HG02981 (cell line): ENCODE measurements around the gene NTSR2.

Experiments
- ATAC-seq: cut with Tn5 transposase; IDR thresholded peaks from one replicate; pipeline ENCODE4 v1.9.1; 2021; ENCODE audit warnings: mild to moderate bottlenecking, moderate library complexity; ENCODE audit not compliant: unreplicated experiment

The NTSR2 gene, protein sequence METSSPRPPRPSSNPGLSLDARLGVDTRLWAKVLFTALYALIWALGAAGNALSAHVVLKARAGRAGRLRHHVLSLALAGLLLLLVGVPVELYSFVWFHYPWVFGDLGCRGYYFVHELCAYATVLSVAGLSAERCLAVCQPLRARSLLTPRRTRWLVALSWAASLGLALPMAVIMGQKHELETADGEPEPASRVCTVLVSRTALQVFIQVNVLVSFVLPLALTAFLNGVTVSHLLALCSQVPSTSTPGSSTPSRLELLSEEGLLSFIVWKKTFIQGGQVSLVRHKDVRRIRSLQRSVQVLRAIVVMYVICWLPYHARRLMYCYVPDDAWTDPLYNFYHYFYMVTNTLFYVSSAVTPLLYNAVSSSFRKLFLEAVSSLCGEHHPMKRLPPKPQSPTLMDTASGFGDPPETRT

DNA sequence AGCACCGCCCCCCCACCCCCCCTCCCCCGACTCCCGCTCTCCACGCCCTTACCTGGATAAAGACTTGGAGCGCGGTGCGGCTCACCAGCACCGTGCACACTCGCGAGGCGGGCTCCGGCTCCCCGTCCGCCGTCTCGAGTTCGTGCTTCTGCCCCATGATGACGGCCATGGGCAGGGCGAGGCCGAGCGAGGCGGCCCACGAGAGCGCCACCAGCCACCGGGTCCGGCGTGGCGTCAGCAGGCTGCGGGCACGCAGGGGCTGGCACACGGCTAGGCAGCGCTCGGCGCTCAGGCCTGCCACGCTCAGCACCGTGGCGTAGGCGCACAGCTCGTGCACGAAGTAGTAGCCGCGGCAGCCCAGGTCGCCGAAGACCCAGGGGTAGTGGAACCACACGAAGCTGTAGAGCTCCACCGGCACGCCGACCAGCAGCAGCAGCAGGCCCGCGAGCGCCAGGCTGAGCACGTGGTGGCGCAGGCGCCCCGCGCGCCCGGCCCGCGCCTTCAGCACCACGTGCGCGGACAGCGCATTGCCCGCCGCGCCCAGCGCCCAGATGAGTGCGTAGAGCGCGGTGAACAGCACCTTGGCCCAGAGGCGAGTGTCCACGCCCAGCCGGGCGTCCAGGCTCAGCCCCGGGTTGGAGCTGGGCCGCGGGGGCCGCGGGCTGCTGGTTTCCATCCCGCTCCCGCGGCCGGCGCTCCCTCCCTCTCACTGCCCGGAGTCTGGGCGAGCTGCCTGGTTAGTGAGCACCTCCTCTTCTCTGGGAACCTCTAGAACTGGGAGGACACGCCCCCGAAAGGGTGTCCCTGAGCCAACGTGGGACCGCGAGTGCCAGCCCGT, at the start of gene NTSR2:
Gene NTSR2, minus strand, starts transcription at position 742 of the 838 bp plus-strand sequence. Its CDS starts 66 bp downstream, at position 676.
- no peak for ATAC-seq

DNA sequence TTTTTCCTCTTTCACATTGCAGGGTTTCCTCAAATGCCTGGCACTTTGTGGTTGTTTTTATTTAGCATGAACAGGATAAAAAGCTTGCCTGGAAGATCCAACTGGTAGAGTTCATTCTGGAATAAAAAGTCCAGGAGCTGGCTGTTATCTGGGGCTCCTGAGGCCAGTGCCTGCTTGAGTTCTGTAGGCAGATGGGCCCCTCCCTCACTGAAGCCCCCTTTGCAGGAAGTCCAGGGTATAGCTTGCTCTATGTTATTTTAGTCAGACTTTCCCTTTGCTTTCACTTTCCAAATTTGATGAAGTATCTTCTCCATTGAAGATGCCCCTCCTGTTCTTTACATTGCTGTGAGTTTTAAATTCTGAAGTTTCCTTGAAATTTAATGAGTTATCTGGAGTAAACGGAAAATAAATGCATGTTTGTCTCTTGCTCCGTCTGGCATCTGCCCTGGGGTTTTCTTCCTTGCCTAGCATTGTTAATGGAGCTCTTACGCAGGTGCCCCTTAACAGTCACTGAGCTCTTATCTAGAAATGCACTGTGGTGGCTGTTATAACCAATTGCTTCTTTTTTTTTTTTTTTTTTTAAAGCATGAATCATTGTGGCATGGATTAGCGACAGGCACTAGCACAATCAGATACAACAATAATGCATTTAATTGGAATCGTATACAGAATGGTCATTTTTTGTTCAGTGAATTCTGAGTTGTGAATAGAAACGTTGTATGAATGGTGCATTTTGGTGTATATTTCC, 49.4 kb upstream of the NTSR2 start:
- no peak for ATAC-seq

DNA sequence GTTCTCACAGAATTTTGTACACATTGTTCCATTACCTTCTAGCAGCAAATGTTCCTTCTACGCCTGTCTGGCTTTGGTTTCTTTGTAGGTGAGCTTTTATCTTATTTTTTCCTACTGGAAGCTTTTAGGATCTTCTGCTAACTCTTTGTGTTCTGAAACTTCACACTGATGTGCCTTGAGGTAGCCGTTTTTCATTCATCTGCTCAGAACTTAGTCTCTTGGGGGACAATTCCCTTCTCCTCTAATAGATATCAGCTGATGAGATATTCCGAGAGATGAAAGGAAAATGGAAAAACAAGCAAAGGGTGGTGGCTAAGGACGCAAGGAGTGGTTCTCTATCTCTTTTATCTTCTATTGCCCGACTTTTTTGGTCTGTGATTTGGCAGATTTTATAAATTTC, 48.6 kb upstream of the NTSR2 start:
- ATAC-seq = no peak

DNA sequence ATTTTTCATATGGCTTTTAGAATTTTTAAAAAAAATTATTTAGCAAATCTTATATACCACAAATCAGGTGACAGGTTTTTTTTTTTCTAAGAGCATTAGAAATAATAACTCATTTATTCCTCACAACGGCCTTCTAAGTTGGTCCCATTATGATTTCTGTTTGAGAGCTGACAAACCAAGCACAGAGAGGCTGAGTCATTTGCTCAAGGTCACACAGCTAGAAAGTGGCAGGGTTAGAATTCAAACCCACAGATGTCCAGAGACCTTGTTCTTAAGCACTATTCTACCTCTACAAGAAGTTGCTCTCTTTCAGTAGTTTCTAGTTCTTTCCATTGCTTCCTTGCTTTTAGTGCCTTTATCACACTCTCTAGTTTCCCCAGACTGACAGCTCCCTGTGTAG, 47.6 kb upstream of the NTSR2 start:
- no peak for ATAC-seq

DNA sequence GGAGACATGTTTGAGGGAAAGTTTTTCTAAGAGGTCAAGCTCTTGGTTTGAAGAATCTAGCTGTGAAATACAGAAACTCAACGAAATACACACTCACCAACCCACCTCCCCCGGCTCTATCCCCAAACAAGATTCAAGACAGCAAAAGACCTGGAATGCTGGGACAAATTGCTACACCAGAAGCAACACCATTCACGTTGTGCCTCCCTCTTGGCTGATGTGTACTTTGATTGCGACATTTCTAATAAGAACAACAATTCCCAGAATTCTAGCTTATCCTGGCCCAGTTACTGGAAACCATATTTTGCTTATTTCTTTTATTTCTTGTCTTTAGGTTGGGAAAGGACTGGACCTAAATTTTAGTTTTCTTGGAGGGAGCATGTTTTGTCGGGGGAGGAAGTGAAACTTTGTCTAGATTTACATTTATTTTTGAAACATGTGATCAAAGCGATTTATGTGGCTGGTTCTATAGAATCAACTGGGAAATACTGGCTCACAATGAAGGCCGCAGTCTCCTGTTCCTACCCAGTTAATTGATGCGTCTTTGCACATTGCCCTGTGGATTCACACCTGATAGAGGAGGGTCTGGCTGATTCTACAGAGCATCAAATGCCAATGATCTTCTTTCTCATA, 46.8 kb upstream of the NTSR2 start:
- ATAC-seq = no peak

DNA sequence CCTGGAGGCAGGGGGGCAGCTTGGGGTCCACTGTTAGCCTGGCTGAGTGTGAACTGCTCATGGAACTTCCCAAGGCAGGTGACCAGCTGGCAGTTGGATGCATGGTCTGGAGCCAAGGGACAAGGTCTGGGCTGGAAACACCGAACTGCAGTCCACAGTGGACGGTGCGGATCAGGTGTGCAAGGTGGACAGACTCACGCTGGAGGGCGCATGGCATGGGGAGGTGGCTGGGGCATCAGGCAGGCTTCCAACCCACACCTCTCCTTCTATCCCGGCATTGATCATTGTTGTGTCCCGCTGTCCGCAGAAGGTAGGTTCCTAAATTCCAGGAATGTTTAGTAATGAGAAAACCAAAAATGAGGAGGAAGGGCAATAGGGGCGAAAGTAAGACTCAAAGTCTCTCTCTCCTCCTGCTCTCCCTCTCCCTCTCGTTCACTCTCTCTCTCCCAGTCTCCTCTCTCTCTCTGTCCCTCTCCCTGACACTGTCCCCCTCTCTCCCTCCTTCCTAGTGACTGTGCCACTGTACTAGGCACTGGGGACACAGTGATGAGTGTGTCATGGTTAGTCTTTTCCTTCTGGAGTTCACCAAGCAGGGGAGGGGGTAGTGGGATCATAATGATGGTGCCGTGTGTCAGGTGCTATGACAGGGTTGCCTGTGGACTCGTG, 46.1 kb upstream of the NTSR2 start:
- no peak for ATAC-seq

DNA sequence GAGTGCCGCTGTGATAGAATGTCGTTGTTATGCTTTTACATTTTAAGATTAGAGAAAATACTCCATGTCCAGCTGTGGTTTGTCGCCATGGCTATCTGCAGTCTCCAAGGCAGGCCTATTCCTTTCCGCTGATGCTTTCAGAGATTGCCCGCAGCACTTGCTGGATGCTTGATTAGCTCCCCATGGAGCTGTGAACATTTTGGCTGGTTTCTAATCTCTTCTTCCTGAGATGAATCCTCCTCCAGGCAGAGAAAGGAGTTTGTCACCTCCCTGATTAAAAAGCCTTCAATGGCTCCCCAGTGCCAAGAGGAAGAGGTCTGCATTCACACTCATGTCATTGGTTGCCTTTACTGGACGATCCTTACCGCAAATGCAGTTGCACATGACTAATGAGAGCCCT, 43.8 kb upstream of the NTSR2 start:
- ATAC-seq = no peak

DNA sequence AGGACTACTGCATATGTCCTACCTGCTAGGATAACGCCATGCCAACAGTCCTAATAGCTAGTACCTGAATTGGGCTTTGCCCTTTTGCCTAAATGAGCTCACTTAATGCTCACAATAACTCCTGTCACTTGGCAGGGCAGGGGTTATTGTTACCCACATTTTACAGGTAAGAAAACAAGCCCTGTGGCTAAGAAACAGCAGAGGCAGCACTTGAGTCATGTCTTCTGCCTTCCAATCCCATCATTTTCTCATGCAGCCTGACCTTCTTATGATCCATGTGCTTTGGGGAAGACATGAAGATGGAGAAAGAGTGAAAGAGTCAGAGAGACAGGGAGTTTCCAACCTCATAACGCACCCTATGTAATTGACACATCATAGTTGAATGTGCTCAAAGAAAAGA, 42.9 kb upstream of the NTSR2 start:
- ATAC-seq = no peak

DNA sequence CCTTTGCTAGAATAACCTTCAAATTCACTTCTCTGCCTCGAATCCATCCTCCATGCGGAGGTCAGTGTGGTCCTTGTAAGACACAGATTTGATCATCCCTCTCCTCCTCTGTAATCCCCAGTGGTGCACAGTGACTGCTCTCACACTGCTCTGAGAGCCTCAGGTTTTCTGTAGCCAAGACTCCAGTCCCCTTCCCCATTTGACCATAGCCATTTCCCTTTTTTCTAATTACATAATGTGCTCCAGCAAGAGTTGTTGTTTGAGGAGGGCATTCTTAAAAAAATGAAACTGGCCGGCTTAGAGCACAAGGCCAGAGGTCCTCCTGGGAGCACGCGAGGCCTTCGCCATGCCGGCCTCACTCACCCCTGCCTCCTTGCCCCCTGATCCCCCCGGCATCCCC, 41.8 kb upstream of the NTSR2 start:
- no peak for ATAC-seq

DNA sequence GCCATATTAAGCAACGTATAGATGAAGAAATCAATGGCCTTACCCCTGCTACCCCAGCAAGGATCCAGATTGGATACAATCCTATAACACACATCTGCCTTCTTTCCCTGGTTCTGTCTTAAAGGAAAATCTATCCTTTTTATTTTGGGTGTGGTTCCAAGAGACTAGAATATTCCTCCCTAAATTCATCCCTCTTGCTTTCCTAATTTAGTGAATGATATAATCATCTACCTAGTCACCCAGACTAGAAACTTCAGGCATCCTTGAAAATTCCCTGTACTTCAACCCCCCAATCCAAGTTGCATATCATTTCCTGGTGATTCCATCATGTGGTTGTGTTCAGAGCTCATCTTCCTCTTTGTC, 41.3 kb upstream of the NTSR2 start:
- no peak for ATAC-seq

DNA sequence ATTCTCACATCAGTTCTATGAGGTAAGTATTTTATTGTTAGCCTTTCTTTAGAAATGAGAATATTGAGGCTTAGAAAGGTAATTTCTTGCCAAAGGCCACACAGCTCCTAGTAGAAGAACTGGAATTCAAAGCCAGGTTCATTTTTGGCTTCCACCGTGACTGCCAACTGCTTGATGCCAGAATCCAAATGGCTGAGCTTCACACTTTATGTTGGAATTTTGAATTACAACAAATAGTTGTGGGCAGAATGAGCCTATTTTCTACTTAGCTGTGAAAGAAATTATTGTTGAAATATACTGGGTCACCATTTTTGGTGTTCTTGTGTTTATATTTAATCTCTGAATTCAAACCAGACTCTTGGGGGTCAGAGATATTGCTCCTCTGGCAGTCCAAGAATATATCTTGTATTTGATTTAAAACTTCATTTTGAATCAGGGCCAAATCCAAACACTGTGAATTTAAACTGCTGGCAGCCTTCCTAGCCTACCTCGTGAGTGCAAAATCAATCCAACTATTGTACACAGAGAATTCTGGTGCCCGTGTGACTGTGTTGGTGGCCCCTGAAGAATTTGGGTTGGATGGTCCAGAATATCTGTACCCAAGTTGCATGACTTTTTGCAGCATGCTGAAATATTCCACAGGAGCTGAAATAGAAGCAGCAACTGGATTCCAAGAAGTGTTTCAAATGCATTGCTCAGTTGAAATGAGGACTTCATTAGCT, 40.8 kb upstream of the NTSR2 start:
- ATAC-seq = no peak

DNA sequence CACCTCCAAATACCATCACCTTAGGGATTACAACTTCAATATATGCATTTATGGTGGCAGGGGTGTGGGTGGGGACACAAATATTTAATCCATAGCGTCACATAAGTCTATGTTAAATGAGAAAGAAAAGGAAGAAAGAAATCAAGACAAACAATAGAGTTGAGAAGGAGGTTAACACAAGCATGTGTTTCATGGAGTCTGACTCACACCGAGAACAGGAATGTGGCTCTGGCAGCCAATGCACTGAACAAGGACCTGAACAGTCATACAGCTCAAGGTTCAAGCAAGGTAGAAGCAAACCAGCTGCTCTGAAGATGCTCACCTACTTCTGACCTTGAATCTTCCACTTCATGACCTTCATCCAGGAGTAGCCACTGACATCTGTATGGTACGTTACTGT, 40.2 kb upstream of the NTSR2 start:
- no peak for ATAC-seq

DNA sequence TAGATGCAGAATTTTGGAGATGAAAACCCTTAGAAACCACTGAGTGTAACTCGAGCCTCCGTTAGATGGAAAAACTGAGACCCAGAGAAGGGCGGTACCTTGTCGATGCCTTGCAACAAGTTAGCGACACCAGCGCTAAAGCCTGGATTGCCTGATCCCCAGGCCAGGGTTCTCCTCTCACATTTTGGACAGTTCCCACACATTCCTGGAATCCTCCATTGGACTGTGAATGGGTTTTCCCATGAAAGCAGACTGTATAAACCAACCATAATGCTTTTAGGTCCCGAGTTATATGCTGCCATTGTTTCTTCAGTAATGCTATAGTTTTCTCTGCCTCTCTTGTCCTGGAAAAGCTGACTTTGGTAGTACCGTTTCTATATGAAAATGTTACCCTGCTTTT, 39.3 kb upstream of the NTSR2 start:
- ATAC-seq = no peak

DNA sequence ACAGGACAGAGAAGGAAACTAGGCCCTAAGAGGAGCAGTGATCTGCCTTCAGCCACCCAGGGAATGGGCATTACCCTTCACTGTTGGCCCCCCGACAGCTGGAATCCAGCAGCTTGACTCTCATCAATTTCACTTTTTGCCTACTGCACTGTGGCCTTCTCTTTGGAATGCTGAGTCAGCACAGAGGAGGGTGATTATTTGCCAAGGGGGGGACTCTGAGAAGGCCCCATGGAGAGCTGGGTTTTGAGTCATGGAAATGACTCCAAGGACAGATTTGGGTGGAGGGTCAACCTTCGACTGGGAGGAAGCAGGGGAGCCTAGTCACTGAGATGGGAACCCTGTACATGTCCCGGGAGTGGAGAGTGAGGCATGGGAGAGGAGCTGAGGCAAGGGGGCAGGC, 38.1 kb upstream of the NTSR2 start:
- no peak for ATAC-seq

DNA sequence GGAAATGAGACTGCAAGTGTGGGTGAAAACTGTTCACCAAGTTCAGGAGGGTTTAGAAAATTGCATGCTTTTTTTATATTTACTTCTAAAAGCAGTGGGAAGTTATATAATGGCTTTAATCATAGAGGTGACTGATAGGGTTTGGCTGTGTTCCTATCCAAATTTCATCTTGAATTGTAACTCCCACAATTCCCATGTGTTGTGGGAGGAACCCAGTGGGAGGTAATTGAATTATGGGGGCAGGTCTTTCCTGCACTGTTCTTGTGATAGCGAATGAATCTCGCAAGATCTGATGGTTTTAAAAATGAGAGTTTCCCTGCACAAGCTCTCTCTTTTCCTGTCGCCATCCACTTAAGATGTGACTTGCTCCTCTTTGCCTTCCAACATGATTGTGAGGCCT, 35.7 kb upstream of the NTSR2 start:
- no peak for ATAC-seq

DNA sequence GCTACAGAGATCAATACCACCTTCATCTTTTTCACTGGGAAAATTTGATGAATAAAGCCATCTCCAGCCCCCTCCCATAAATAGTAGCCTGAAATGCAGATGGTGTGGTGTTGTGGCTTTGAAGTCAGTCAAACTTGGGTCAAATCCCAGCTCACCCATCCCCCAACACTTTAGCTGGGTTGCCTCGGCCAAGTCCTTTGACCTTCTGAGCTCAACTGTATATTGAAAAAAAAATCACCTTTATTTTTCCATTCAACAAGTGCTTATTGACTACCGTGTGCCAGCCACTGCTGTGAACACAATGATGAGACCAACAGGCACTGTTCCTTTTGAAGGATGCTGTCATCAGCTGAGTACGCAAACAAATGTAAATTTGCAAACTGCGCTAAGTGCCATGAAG, 35.1 kb upstream of the NTSR2 start:
- ATAC-seq = no peak

DNA sequence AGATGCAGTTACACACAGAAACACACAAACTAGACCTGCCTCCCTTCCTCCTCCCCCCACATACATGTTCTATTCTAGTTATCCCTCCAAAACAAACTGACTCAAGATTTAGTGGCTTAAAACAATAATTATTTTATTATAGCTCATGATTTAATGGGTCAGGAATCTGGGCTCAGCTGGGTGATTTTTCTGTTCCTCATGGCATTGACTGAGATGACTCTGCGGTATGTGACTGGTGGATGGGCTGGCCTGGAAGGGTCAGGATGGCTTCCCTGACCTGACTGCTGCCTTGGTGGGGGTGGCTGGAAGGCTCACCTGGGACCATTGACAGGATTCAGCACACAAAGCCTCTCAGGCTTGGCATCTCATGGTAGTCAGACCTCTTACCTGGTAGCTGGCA, 33.7 kb upstream of the NTSR2 start:
- ATAC-seq = no peak

DNA sequence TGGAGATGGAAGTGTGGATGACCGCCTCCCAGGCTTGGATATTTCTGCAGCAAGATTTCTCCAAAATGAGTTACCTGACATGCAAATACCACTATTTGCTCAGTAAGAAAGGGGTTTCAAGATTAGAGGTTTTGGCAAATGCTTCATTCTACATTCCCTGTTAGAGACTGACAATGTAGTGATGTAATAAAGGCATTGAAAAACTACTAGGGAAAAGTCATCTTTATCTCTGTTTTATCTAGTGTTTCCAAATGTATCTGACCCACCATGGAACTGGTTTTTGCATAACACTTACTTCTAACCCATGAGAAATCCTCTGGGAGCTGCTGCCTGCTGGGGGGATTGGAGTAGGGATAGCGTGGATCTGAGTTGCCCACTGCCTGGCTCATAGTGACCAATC, 33.0 kb upstream of the NTSR2 start:
- no peak for ATAC-seq

DNA sequence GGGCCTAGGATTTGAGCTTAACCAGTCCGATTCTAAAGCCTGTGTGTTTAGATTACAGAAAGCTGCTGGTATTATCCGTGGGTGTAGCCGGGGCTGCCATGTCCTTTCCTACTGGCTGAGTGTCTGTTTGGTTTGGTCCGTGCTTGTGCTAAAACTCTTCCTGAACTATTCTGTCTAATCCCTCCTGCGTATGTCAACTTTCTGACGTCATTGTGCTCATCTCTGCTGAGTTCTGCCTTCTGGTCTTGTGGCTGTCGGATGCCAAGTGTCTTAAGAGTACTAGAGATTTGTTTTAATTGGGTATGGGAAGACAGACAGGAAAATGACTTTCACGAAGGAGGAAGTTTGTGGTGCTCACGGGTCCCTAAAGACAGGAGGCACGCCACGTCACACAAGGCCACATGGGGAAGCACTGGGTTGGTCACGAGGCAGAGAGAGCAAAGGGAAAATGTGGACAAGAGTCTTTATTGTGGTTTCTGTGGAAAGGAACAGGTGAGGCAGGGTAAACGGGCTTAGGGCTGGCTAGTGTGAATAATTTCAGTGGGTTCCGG, 31.8 kb upstream of the NTSR2 start:
- no peak for ATAC-seq

DNA sequence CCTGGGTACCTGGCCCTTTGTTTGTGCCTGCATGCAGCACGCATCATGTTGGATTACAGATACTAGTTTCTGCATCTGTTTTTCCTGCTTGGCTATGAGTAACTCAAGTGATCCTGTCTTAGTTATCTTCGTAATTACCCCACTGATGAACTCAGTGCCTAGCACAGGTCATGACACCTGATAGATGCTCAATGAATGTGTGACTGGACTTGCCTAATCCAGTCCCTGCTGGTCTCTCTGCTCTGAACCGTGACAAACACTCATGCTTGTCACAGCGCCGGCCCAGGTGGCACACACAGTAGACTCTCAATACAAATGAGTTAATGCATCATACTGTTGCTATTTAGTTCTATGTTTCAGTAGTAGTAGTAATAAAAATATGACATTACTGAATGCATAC, 31.2 kb upstream of the NTSR2 start:
- ATAC-seq = no peak
